Posterior vena cava (tissue), 2 donors: ENCODE measurements around the gene ARHGAP40. TPM values are rescaled to one million over a fixed set of nuclear protein-coding genes. Genes with fewer than 3 reads are reported as not detected.

ENCODE experiments used
- DNase-seq: peaks from one replicate; pipeline ENCODE4 v3.0.0-alpha.2; 2020; ENCODE audit warnings: low spot score
- intact Hi-C, 2 donors: fragments of 100-400 bp; cut with DNase I; formaldehyde crosslinking; loops; one replicate each; pipeline versions ENCODE4 v1.14.1 to v1.14.2; 2022 to 2023
- total RNA-seq, 2 donors: library from RNA; stranded (reverse); fragmentation: NEBNext Ultra II Directional; extraction: Animal tissue kit (Norgen Biotek cat#: 25700); gene quantifications; one replicate each; pipeline ENCODE4 v1.2.1, GENCODE V29; 2021
- donor health status: DM: yes; HTN: yes; CAD: no.
- donor health status: DM: yes; HTN: yes; CAD: no.

ARHGAP40 gene
- total RNA-seq, 2 donors from 2014 or later = not detected

DNA sequence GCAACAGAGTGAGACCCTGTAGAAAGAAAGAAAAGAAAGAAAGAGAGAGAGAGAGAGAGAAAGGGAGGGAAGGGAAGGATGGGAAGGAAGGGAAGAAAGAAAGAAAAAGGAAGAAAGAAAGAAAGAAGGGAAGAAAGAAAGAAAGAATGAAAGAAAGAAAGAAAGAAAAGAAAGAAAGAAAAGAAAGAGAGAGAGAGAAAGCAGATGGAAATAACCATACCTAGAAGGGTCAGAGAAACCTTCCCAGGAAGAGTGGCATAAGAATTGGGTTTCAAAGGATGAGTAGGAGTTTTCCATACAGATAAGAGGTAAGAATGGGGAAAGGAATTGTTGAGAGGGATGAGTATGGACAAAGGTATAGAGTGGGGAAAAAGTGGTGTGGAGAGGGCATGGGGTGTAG, 68.1 kb downstream of the ARHGAP40 start:
- intact Hi-C loops = no loop called here
- no peak for DNase-seq

DNA sequence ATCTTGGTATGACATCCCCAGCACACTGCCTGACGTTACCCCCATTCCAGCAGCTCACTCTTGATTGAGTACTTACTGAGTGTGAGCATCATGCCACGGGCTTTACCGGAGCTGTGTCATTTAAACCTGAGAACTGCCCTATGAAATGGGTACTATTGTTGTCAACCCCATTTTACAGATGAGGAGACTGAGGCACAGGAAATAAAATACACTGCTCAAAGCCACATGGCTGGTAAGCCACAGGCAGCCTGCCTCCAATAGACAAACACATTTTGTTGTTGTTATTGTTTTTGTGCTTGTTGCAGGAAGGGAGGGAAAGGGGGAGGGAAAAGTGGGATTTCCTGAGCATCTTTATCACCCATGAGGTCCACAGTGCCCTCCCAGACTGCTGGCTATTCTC, 69.2 kb downstream of the ARHGAP40 start:
- intact Hi-C loops = no loop called here
- DNase-seq = no peak

DNA sequence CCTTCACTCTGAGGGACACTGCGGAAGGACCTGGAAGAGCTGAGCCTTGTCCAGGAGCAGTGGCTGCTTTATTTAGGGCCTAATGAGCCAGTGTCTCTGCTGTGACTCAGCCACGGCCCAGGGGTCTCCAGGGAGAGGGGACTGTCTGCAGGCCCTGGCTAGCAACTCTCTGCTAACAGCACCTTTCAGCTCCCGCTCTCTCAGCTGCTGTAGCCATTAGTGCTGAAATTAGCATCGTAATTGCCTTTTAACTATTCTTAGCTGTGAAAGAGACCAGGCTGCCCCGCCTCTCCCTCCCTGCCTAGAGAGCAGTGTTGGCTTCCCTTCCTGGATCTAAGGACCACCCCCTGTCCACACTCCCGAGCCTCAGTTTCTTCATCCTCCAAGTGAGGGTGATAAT, 69.6 kb downstream of the ARHGAP40 start:
- intact Hi-C loops = no loop called here
- no peak for DNase-seq

DNA sequence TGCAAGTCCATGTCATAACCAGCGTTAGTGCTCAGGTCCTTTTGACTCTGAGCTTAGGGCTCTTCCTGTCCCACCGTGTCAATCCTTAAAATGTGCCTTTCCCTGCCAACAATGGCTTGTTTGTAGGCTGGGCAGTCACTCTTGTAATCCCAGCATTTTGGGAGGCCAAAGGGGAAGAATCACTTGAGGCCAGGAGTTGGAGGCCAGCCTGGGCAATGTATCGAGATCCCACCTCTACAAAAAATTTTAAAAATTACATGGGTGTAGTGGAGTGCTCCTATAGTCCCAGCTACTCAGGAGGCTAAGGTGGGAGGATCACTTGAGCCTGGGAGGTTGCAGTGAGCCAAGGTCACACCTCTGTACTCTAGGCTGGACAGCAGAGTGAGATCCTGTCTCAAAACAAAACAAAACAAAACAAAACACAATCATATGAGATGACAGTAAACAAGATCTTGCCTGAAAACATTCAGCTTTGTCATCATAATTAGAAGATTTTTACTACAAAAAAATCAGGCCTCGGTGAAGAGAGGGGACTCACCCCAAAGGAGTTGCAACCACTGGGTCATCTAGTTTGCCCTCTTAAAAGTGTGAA, 70.2 kb downstream of the ARHGAP40 start:
- intact Hi-C loops = no loop called here
- DNase-seq = no peak

DNA sequence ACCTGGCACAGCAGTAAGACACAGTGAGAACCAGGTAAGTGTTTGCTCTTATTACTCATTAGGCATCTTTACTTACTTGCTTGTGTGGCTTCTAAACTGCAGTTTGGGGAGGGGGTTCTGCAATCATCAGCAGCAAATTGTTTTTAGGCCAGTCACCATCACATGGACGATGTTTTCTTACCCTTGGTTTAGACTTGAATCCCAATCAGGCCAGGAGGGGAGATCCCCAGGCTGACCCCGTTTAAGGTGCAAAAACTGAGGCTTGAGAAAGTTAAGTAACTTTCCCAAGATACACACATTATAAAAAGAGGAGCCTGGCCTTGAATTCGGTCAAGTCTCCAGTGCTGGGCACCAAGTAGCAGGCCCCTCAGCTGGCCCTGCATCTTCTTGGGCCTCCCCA, 70.9 kb downstream of the ARHGAP40 start:
- DNase-seq = no peak
- intact Hi-C loops = no loop called here

DNA sequence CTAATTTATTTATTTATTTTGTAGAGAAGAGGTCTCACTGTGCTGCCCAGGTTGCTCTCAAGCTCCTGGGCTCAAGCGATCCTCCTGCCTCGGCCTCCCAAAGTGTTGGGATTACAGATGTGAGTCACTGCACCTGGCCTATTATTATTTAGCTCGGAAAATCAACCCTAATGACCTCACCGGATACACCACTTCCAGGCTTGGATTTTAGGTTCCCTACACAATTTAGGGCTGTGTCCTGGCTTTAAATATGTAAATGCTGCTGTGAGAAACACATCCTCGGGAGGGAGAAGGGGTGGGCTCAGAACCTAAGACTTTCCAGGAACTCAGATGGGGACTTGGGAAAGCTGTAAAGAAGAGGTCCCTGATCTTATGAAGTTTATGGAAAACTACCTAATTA, 71.7 kb downstream of the ARHGAP40 start:
- intact Hi-C loops = no loop called here

DNA sequence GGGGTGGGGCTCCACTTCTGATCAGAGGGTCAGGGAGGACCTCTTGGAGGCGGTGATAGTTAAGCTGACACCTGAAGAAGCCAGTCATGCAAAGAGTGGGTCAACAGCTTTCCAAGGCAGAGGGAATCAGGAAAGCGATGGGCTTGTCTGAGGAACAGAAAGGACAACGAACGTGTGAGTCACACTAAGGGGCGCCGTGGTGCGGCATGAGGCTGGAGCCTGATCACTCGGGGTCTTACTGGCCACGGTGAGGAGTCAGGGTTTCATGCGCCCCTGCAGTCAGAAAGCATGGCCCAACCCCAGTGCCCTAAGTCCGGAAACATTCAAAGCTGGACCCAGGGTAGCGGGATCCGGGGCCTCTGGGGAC, 72.1 kb downstream of the ARHGAP40 start:
- DNase-seq = peak; percentile 69
- intact Hi-C loops = no loop called here

More for the DNA sequence above, 71.7 kb downstream of the ARHGAP40 start:
- DNase-seq = no peak

DNA sequence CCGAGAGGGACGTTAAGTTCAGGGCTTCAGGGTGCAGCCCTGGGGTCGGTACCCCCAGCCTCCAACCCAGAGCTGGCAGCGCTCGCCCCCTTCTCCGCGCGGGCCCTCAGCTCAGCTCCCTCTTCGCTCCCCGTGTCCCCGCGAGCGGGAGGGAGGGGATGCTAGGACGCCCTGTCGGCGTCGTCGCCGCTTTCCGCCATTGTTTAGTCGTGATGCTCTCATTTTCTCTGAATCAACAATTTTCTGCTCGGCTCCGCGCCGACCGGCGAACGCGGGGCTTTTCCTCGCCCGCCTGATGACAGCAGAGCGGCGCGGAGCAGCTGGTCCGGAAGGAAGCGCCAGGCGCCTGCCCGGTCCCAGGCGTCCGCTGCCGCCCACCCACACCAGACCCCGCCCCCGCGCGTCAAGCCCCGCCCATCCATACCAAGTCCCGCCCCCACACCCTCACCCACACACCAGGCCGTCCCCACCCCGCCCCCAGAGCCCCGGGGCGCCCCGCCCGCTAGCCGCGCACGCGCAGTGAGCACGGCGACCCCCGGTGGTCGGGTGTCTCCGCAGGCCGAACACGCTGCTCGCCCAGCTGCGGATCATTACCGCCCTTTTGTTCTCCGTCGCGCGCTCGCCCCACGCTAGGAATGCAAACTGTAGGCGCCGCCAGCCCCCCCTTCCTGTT, 72.6 kb downstream of the ARHGAP40 start:
- DNase-seq = peak; percentile 76
- intact Hi-C loops = no loop called here

DNA sequence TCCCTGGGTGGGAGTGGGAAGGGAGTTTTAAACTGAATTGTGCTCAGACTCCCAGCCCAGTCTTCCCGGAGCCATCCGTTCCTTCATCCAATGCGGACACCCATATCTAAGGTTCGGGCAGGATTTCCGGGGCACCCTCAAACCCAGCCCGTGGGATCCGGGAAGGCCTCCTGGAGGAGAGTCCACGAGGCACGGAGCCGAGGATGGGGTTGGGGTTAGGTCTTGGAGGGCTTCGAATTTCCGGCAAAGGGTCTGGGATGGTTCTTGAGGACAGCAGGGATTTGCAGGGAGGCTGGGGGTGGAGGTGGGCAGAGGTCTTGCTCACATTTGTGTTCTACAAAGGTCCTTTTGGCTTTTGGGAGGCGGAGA, 73.1 kb downstream of the ARHGAP40 start:
- no peak for DNase-seq
- intact Hi-C loops = no loop called here

DNA sequence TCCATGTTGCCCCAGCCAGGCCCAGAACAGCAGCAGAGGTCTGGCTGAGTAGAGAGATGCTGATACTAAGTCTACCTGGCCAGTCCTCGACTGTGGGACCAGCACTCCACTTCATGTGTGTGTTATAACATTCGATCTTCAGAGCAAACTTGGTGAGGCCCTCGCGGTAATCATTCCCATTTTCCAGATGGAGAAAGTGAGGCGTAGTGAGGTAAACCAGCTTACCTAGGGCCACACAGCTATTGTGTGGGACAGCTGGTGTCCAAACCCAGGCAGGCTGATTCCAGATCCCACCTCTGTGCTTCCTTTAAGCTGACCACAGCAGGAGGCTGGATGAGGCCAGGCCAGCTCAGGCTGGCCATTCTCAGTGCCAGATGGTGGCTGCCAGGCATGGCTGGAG, 75.0 kb downstream of the ARHGAP40 start:
- DNase-seq = no peak
- intact Hi-C loops = no loop called here

DNA sequence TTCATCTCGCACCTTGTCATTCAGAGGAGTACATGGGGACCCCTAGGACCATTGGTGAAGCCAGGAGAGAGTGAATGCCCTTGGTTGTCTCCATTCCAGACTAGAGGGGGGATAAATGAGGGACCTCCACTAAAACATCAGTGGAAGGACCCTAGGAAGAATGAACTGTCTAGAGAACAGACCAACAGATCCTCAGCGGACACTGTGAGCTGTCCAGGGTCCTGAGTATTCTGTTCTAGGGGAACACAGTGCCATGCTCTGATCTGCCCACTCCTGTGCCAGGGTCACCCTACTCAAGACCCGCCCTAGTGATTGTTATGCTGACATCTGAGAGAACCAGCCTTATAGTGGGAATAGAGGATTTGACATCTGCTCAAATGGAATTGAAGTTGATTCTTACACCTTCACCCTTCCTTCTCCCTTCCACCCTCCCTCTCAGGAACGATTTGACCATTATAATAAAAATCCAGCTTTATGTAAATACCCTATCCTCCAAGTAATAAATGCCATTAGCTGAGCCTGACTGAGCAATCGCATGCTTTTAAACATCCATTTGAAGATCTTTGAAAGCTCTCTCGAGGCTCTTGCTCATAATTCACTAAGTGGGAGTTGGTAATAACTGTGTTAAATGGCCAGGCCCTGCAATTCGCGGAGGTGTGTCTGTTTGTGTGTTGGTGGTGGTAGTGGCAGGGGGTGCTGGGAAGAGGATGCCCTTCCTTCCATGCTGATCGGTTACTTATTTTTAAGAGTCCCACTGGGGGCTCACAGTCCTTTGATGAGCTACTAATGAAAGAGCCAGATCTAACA, 79.1 kb downstream of the ARHGAP40 start:
- intact Hi-C loops = no loop called here
- DNase-seq = no peak

DNA sequence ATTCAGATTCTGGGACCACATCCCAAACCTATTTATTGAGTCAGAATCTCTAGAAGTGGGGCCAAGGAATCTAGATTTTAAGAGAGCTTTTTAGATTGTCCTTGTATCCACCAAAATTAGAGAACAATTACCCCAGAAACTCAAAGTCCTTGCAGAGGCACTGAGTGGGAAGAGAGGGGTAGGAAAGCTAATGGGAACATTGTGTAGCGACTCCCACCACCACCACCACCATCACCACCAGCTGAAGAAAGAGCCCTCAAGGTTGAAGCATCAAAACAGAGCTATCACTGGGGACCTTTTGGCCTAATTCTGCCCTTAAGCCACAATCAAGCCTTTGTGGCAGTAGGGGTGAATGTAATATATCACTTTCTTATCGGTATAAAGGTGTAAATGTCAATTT, 83.7 kb downstream of the ARHGAP40 start:
- no peak for DNase-seq

DNA sequence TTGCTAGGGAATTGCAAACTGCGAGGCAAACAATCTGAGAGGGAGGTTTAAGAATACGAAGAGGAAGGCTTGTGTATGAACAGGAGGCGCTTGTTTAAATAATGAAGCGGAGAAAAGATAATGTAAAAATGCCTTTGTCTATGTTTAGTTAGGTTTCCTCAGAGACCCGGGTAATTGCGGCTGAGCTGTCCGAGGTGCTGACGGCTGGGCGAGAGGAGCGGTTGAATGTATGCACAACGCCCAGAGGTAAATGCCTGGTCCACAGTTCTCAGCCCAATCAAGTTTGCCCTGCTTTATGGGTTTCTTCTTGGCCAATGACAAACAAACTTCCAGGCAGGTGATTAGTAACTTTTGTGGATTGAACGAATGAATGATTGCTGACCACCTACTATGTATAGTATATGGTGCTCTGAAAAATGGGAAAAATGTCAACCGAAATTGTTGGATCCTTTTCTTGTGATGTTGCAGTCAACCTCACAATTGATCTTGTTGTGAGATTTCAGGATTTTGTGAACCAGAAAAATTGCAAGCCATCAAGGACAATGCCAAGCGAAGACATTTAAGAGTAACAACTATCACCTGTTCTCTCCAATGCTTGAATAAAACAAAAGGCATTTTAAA, 84.4 kb downstream of the ARHGAP40 start:
- DNase-seq = no peak
- intact Hi-C loops = no loop called here

More for the DNA sequence above, 83.7 kb downstream of the ARHGAP40 start:
- intact Hi-C loops = no loop called here

DNA sequence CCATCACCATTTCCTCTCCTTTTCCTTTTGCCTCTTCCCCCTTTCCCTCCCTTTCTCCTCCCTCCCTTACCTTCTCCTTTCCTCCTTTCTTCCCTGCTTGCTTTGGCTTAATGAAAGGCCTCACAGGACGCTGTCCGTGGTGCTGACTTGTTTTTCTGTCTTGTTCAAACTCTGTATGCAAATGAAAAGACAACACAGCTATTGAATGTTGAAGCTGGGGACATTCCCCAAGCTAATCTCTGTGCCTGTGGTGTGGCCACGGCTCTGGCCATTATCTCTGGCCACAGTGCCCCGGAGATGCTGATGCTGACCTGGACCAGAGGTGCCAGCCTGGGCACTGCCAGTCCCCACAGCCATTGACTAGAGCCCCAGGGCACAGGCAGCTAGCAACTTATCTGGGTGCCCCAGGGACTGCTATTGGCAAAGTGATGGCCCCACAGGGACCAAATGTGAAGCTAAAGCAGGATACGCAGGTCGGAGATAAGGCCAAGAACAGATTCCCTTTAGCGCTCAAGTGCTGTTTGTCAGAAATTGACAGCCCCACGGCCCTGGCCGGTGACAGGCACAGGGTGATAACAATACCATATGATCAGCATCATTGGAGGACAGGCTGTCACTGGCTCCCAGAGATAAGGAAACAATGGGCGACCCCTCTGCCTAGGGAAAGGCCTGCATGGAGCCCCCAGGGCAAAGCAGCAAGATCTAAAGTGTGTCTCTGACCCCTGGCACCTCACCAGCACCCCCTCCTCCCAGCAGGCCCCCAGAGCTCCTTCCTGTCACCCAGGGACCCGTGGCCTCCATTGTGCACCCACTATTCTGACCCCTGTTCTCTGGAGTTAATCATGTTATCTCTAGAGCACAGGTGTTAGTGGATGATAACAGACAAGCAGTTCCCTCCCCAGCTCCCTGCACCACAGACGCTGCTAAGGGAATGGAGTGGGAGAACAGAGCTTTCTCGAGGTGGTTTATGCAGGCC, 91.1 kb downstream of the ARHGAP40 start:
- DNase-seq = no peak

DNA sequence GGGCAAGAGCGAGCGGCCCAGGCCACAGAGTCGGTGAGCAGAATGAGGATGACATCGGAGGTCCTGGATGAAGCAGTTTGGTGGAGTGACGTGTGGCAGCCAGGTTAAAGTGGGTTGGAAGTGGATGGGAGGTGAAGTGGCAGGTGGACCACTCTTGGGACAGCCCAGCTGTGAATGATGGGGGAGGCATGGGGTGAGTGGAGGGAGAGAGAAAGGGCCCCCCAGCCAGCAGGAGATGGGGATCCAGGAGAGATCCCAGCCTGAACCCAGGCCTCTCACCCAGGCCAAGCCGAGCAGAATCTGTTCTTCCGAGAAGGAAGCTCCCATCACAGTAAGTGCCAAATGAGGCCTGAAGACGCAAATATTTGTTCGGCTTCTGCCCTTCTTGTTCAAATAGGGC, 95.7 kb downstream of the ARHGAP40 start:
- DNase-seq = no peak
- intact Hi-C loops = no loop called here

More for the DNA sequence above, 91.1 kb downstream of the ARHGAP40 start:
- intact Hi-C loops = no loop called here

DNA sequence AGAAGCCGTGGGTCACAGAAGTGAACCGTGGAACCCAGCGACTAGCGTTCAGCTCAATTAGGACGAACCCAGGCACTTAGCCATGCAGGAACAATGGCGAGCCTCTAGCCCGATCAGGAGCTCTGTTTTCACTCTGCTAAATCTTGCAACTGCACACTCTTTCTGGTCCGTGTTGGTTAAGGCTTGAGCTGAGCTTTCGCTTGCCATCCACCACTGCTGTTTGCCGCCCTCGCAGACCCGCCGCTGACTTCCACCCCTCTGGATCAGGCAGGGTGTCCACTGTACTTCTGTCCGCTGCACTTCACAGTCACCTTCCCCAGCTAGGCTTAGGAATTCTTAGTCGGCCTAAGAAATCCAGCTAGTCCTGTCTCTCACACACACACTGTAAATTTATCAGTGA, 96.9 kb downstream of the ARHGAP40 start:
- no peak for DNase-seq
- intact Hi-C loops = no loop called here

DNA sequence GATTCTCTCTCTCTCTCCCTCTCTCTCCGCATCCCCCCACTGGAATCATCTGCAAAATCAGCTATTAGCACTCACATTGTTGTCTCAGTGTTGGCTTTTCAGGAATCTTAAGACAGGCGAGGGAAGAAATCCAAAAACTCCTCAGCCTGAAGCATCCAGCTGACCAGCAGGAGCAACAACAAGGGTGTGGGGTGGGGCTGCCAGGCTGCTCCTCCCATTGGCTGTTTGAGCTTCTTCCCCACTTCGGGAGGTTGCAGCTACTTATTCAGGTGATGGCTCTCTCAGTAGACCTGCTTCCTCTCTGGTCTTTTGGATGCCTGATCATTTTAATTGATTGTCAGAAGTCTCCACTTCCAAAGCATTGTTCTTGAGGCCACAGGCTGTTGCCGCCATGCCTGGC, 98.5 kb downstream of the ARHGAP40 start:
- DNase-seq = no peak
- intact Hi-C loops = no loop called here
